NAMALWA (cell line): ENCODE measurements around the gene NYAP1.

Experiments used
- DNase-seq: peaks from one replicate; pipeline ENCODE4 v3.0.0-alpha.2; 2015; ENCODE audit warnings: low spot score

NYAP1 gene

GRCh38 chr7:100457033-100457432 lies 26.7 kb upstream of the NYAP1 start:
- DNase-seq: no peak

- DNase-seq: no peak
Observed at GRCh38 chr7:100464210-100464660, 19.5 kb upstream of the NYAP1 start, which contains the start of gene SPACDR. SPACDR (minus strand) TSS chr7:100464260; CDS start chr7:100464025, 235 bp downstream.

DNA sequence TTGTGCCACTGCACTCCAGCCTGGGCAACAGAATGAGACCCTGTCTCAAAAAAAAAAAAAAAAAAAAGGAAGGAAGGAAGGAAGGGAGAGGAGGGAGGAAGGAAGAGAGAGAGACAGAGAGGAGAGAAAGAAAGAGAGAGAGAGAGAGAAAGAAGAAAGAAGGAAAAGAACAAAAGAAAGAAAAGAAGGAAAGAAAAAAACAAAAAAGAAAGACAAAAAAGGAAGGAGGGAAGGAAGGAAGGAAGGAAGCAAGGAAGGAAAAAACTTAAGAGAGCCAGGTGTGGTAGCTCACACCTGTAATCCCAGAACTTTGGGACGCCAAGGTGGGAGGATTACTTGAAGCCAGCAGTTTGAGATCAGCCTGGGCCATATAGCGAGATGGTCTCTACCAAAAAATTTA lies 18.9 kb upstream of the NYAP1 start:
- DNase-seq: no peak

GRCh38 chr7:100465299-100465698 lies 18.4 kb upstream of the NYAP1 start:
- DNase-seq: no peak

- DNase-seq: no peak
Observed at GRCh38 chr7:100465702-100466311, 17.9 kb upstream of the NYAP1 start.

- DNase-seq: no peak
Observed at GRCh38 chr7:100466653-100467605, 16.8 kb upstream of the NYAP1 start.

- no peak for DNase-seq
Observed at GRCh38 chr7:100467638-100468373, 15.9 kb upstream of the NYAP1 start.

- peak; percentile 76 for DNase-seq
Observed at GRCh38 chr7:100469227-100470044, 14.3 kb upstream of the NYAP1 start.

DNA sequence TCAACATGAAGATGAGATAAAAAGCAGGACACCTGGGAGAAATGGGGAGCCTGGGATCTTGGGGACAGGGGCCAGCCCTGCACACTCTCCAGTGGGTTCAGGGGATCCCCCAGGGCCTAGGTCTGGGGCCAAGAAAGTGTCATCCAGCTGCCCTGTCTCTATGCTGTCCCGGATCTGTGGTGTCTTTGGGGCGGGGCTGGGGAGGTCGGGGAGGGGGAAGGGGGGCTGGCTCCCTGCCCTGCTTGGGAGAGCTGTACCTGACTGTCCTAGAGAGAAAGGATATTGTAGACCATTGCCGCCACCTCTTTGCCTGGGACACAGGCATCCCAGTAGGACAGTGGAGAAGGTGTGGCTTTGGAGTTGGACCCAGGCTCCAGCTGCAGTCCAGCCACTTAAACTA lies 12.7 kb upstream of the NYAP1 start:
- DNase-seq: no peak

GRCh38 chr7:100472121-100472851 lies 11.4 kb upstream of the NYAP1 start:
- no peak for DNase-seq

DNA sequence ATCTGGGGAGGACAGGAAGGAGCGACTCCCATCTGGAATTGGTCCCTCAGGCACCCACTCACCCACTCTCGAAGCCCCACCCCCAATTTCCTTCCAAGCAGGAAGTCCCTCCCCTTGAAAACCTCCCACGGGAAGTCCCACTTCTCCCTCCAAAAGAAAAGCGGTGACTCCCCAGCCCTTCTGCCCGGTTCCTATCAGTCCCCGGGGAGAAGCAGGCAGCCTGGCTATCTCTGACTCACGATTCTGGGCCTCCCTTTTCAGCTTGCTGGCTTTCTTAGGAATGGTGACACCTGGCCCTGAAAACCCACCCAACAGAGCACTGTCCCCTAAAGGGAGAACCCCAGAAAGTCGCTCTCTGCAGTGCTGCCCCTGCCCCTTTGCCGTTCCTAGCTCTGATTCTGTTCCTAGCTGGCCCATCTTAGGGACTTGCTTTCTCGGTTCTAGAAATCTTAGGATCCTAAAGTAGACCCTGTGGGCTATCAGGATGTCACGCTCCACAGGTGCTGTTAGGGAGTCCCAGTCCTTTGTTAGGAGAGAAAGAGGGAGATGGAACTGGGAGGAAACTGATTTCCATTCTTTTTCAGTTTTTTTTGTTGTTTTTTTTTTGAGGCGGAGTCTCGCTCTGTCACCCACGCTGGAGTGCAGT lies 10.8 kb upstream of the NYAP1 start:
- DNase-seq: no peak

GRCh38 chr7:100475549-100475948 lies 8.2 kb upstream of the NYAP1 start:
- DNase-seq: no peak

- no peak for DNase-seq
Observed at GRCh38 chr7:100476101-100476780, 7.5 kb upstream of the NYAP1 start.

DNA sequence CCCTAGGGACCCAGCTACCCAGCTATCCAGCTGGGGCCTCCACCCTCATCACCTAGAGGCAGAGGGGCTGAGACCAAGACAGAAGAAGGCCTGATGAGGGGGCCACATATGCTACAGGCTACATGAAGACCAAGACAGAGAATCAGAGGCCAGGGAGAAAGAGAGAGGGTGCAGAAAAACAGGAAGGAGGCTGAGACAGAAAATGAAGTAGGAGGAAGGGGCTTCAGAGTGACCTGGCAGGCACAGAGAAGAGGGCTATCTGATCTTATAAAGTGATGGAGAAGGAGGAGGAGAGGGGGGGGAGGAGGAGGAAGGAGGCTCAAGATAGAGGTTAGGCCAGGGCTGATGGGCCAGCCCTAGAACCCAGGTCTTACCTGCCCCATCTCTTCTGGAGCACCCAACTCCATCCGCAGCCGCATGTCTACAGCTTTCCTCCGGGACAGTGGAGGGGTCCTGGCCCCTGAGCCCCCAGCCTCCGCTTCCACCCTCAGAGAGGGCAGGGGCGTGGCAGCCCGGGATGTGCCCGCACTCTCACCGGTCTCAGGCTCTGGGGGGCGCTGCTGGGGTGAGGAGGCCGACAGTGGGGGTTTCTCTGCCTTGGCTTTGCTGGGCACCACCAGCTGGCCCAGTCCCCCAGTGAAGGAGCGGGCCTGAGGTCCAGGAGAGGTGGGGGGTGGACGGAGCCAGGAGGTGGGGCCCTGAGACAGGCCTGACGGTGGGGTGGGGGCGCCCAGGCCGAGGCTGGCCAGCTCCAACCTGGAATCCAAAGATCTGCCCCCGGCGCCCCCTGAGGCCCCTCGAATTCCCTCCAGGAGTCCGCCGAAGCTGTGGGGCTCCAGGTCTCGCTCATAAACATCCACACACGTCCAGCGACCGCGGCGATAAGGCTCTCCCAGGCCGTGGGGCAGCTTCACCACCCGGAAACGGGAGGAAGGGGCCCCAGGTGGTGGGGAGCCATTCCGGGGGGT lies 6.5 kb upstream of the NYAP1 start:
- DNase-seq: peak; percentile 75

GRCh38 chr7:100477871-100478267 lies 5.9 kb upstream of the NYAP1 start:
- peak; percentile 53 for DNase-seq

DNA sequence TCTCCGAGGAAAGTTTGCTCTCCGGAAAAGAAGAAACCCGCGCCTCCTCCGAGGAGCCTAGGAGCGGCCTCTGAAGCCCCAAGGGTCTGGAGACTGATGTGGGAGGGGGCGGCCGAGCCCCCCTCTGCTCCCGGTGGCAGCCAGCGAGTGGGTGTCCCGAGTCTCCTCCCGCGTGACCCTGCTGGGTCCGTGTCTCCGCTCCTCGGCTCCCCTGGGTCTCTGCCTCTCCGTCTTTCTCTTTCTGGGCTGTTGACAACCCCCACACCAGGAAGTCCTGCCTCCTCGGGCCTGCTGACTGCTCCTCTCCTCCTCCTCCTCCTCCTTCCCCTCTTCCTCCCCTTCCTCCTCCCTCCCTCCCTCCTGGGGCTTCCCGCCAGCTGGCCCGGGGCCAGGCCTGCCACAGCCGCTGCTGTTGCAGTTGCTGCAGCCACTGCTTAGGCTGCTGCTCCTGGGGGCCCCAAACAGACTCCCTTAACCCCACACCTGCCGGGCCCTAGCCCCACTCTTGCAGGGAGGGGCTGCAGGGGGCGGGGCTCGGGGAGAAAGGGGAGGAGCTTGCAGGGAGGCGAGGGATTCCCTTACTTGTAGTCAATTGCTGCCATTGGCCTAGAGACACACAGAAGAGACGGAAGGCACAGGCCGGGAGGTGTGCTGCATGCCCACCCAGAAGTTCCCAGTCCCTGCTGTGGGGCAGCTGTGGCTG lies 4.6 kb upstream of the NYAP1 start, which contains the start of gene TSC22D4:
TSS of gene TSC22D4 (minus strand) at position 257 of the 703 bp plus-strand sequence. CDS start 1,176 bp downstream, outside the sequence.
- DNase-seq: peak; percentile 99

GRCh38 chr7:100481466-100481865 lies 2.3 kb upstream of the NYAP1 start:
- DNase-seq: no peak

DNA sequence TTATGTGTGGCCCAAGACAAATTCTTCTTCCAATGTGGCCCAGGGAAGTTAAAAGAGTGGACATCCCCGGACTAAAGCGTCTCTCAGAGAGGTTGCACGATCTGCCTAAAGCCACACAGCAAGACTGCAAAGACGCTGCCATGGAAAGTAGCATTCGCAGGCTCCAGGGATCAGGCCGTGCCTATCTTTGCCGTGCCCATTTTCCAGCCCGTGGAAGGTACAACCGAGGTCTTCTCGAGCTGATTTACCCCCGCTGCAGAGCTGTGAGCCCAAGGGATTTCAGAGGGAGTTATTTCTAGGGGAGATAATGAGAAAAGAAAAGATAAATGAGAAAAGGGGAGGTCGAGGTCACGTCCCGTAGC lies 1.0 kb upstream of the NYAP1 start:
- DNase-seq: no peak
